ENCODE measurements around the gene SPOCK3. TPM values are rescaled to one million over a fixed set of nuclear protein-coding genes. Genes with fewer than 3 reads are reported as not detected.

The SPOCK3 gene
- polyA plus RNA-seq, 4 donors = 3.5 to 8.6 TPM; not detected in 2

GRCh38 chr4:167233685-167234315 lies 494 bp downstream of the SPOCK3 start:
- DNase-seq (peak in 1 of 2 donors; percentile 12), FAIRE-seq (no peak)
- Histone ChIP-seq H3K9me3 (ENCODE audit: control insufficient read depth in 2 of 2, insufficient read depth in 1 of 2, low read depth in 1 of 2, low read length in 1 of 2) (no peaks in the 10 kb centered on the region), H3K4me1 (ENCODE audit: control insufficient read depth in 3 of 3, insufficient read depth in 2 of 3, low read depth in 1 of 3, low read length in 2 of 3) (no peaks in the 10 kb centered on the region), H3K4me3 (ENCODE audit: low read depth in 1 of 3, low read length in 3 of 3) (peak overlapping the region in 2 of 3 donors; percentile 7 to 38), H3K36me3 (ENCODE audit: control insufficient read depth in 3 of 3, insufficient read depth in 2 of 3, low read depth in 1 of 3, low read length in 3 of 3) (no peaks in the 10 kb centered on the region), H3K27ac (ENCODE audit: low read depth in 1 of 3, low read length in 2 of 3) (no peak overlapping the region), H3K27me3 (ENCODE audit: control insufficient read depth in 3 of 3, insufficient read depth in 3 of 3, low read length in 3 of 3) (peaks cover 0 to 27% (median 8%) of the 10 kb centered on the region in 3 donors)
- WGBS, 3 donors = 1 to 5% (median 2%) methylated on average over 37 to 40 of the region's 40 CpGs

GRCh38 chr4:167232805-167233684 lies 1.2 kb downstream of the SPOCK3 start:
- Histone ChIP-seq H3K4me3 (ENCODE audit: low read depth in 1 of 3, low read length in 3 of 3) (peak overlapping the region in 1 of 3 donors; percentile 38), H3K9me3 (ENCODE audit: control insufficient read depth in 2 of 2, insufficient read depth in 1 of 2, low read depth in 1 of 2, low read length in 1 of 2) (no peaks in the 10 kb centered on the region), H3K4me1 (ENCODE audit: control insufficient read depth in 3 of 3, insufficient read depth in 2 of 3, low read depth in 1 of 3, low read length in 2 of 3) (no peaks in the 10 kb centered on the region), H3K27me3 (ENCODE audit: control insufficient read depth in 3 of 3, insufficient read depth in 3 of 3, low read length in 3 of 3) (peaks cover 0 to 27% (median 8%) of the 10 kb centered on the region in 3 donors), H3K36me3 (ENCODE audit: control insufficient read depth in 3 of 3, insufficient read depth in 2 of 3, low read depth in 1 of 3, low read length in 3 of 3) (no peaks in the 10 kb centered on the region), H3K27ac (ENCODE audit: low read depth in 1 of 3, low read length in 2 of 3) (no peak overlapping the region)
- DNase-seq (no peak), FAIRE-seq (no peak)
- WGBS, 3 donors = 37 to 38% (median 37%) methylated on average over 25 of the region's 25 CpGs

- 74 to 85% (median 78%) methylated on average over 5 of the region's 5 CpGs for WGBS, 3 donors
- no peaks in the 10 kb centered on the region for H3K9me3 ChIP-seq (ENCODE audit: control insufficient read depth in 2 of 2, insufficient read depth in 1 of 2, low read depth in 1 of 2, low read length in 1 of 2)
- no peak overlapping the region for H3K27ac ChIP-seq (ENCODE audit: low read depth in 1 of 3, low read length in 2 of 3)
- H3K4me1 ChIP-seq (ENCODE audit: control insufficient read depth in 3 of 3, insufficient read depth in 2 of 3, low read depth in 1 of 3, low read length in 2 of 3) = no peaks in the 10 kb centered on the region
- H3K27me3 ChIP-seq (ENCODE audit: control insufficient read depth in 3 of 3, insufficient read depth in 3 of 3, low read length in 3 of 3) = peaks cover 0 to 24% (median 8%) of the 10 kb centered on the region in 3 donors
- DNase-seq = no peak
- no peaks in the 10 kb centered on the region for H3K36me3 ChIP-seq (ENCODE audit: control insufficient read depth in 3 of 3, insufficient read depth in 2 of 3, low read depth in 1 of 3, low read length in 3 of 3)
- no peak overlapping the region for H3K4me3 ChIP-seq (ENCODE audit: low read depth in 1 of 3, low read length in 3 of 3)
- FAIRE-seq = no peak
These were observed 3.5 kb downstream of the SPOCK3 start for GRCh38 chr4:167230744-167231143.

GRCh38 chr4:167222099-167222498 lies 12.2 kb downstream of the SPOCK3 start:
- WGBS, 3 donors = 50 to 77% (median 71%) methylated on average over 2 of the region's 2 CpGs
- Histone ChIP-seq H3K4me1 (ENCODE audit: control insufficient read depth in 3 of 3, insufficient read depth in 2 of 3, low read depth in 1 of 3, low read length in 2 of 3) (no peaks in the 10 kb centered on the region), H3K27ac (ENCODE audit: low read depth in 1 of 3, low read length in 2 of 3) (no peak overlapping the region), H3K4me3 (ENCODE audit: low read depth in 1 of 3, low read length in 3 of 3) (no peak overlapping the region), H3K36me3 (ENCODE audit: control insufficient read depth in 3 of 3, insufficient read depth in 2 of 3, low read depth in 1 of 3, low read length in 3 of 3) (no peaks in the 10 kb centered on the region), H3K27me3 (ENCODE audit: control insufficient read depth in 3 of 3, insufficient read depth in 3 of 3, low read length in 3 of 3) (no peaks in the 10 kb centered on the region), H3K9me3 (ENCODE audit: control insufficient read depth in 2 of 2, insufficient read depth in 1 of 2, low read depth in 1 of 2, low read length in 1 of 2) (no peaks in the 10 kb centered on the region)
- DNase-seq = no peak
- no peak for FAIRE-seq

GRCh38 chr4:167221084-167221483 lies 13.2 kb downstream of the SPOCK3 start:
- H3K27me3 ChIP-seq (ENCODE audit: control insufficient read depth in 3 of 3, insufficient read depth in 3 of 3, low read length in 3 of 3) = no peaks in the 10 kb centered on the region
- no peaks in the 10 kb centered on the region for H3K9me3 ChIP-seq (ENCODE audit: control insufficient read depth in 2 of 2, insufficient read depth in 1 of 2, low read depth in 1 of 2, low read length in 1 of 2)
- H3K27ac ChIP-seq (ENCODE audit: low read depth in 1 of 3, low read length in 2 of 3) = no peak overlapping the region
- H3K4me3 ChIP-seq (ENCODE audit: low read depth in 1 of 3, low read length in 3 of 3) = no peak overlapping the region
- WGBS, 3 donors = 82 to 89% (median 88%) methylated on average over 4 of the region's 4 CpGs
- no peaks in the 10 kb centered on the region for H3K4me1 ChIP-seq (ENCODE audit: control insufficient read depth in 3 of 3, insufficient read depth in 2 of 3, low read depth in 1 of 3, low read length in 2 of 3)
- no peaks in the 10 kb centered on the region for H3K36me3 ChIP-seq (ENCODE audit: control insufficient read depth in 3 of 3, insufficient read depth in 2 of 3, low read depth in 1 of 3, low read length in 3 of 3)
- no peak for FAIRE-seq
- no peak for DNase-seq

- Histone ChIP-seq H3K27me3 (ENCODE audit: control insufficient read depth in 3 of 3, insufficient read depth in 3 of 3, low read length in 3 of 3) (no peaks in the 10 kb centered on the region), H3K36me3 (ENCODE audit: control insufficient read depth in 3 of 3, insufficient read depth in 2 of 3, low read depth in 1 of 3, low read length in 3 of 3) (no peaks in the 10 kb centered on the region), H3K4me3 (ENCODE audit: low read depth in 1 of 3, low read length in 3 of 3) (no peak overlapping the region), H3K27ac (ENCODE audit: low read depth in 1 of 3, low read length in 2 of 3) (no peak overlapping the region), H3K9me3 (ENCODE audit: control insufficient read depth in 2 of 2, insufficient read depth in 1 of 2, low read depth in 1 of 2, low read length in 1 of 2) (no peaks in the 10 kb centered on the region), H3K4me1 (ENCODE audit: control insufficient read depth in 3 of 3, insufficient read depth in 2 of 3, low read depth in 1 of 3, low read length in 2 of 3) (no peaks in the 10 kb centered on the region)
- FAIRE-seq = no peak
- WGBS, 3 donors = 30 to 51% (median 38%) methylated on average over 3 of the region's 3 CpGs
- peak in 1 of 2 donors; percentile 23 for DNase-seq
These were observed 16.2 kb downstream of the SPOCK3 start for GRCh38 chr4:167218022-167218608.

GRCh38 chr4:167216783-167217182 lies 17.5 kb downstream of the SPOCK3 start:
- FAIRE-seq (no peak), DNase-seq (no peak)
- H3K4me1 ChIP-seq (ENCODE audit: control insufficient read depth in 3 of 3, insufficient read depth in 2 of 3, low read depth in 1 of 3, low read length in 2 of 3) = no peaks in the 10 kb centered on the region
- no peak overlapping the region for H3K4me3 ChIP-seq (ENCODE audit: low read depth in 1 of 3, low read length in 3 of 3)
- 62 to 71% (median 64%) methylated on average over 2 of the region's 2 CpGs for WGBS, 3 donors
- no peaks in the 10 kb centered on the region for H3K36me3 ChIP-seq (ENCODE audit: control insufficient read depth in 3 of 3, insufficient read depth in 2 of 3, low read depth in 1 of 3, low read length in 3 of 3)
- no peaks in the 10 kb centered on the region for H3K9me3 ChIP-seq (ENCODE audit: control insufficient read depth in 2 of 2, insufficient read depth in 1 of 2, low read depth in 1 of 2, low read length in 1 of 2)
- no peaks in the 10 kb centered on the region for H3K27me3 ChIP-seq (ENCODE audit: control insufficient read depth in 3 of 3, insufficient read depth in 3 of 3, low read length in 3 of 3)
- H3K27ac ChIP-seq (ENCODE audit: low read depth in 1 of 3, low read length in 2 of 3) = no peak overlapping the region

GRCh38 chr4:167210166-167210565 lies 24.1 kb downstream of the SPOCK3 start:
- no peaks in the 10 kb centered on the region for H3K36me3 ChIP-seq (ENCODE audit: control insufficient read depth in 3 of 3, insufficient read depth in 2 of 3, low read depth in 1 of 3, low read length in 3 of 3)
- FAIRE-seq (no peak), DNase-seq (no peak)
- no peaks in the 10 kb centered on the region for H3K9me3 ChIP-seq (ENCODE audit: control insufficient read depth in 2 of 2, insufficient read depth in 1 of 2, low read depth in 1 of 2, low read length in 1 of 2)
- no peaks in the 10 kb centered on the region for H3K27me3 ChIP-seq (ENCODE audit: control insufficient read depth in 3 of 3, insufficient read depth in 3 of 3, low read length in 3 of 3)
- 56 to 72% (median 63%) methylated on average over 2 of the region's 2 CpGs for WGBS, 3 donors
- H3K27ac ChIP-seq (ENCODE audit: low read depth in 1 of 3, low read length in 2 of 3) = no peak overlapping the region
- H3K4me3 ChIP-seq (ENCODE audit: low read depth in 1 of 3, low read length in 3 of 3) = no peak overlapping the region
- H3K4me1 ChIP-seq (ENCODE audit: control insufficient read depth in 3 of 3, insufficient read depth in 2 of 3, low read depth in 1 of 3, low read length in 2 of 3) = no peaks in the 10 kb centered on the region

Data from small intestine (tissue), 7 donors.